Heart left ventricle (tissue), 13 donors: Measurements from ENCODE around the gene PISD.

ENCODE experiments used
- POLR2A ChIP-seq, 2 donors: fragments of 450-650 bp; IDR thresholded peaks; one replicate each; pipeline ENCODE4 v1.6.1; 2017; ENCODE audit warnings: antibody characterized with exemption in 2 of 2, mild to moderate bottlenecking in 2 of 2, moderate library complexity in 2 of 2
- TF ChIP-seq, protein P1 (sequence below), 12 donors: fragments of 200-600 bp; sonication (generic) in 4 of 12; IDR thresholded peaks; one replicate each; pipeline versions ENCODE4 v1.5.0 to v1.8.0; 2018 to 2022; ENCODE audit warnings: antibody characterized with exemption in 12 of 12, mild to moderate bottlenecking in 5 of 12
- donor health status: ischemic (EF 13 %, LVEDD 7.1; RV severe dilation, severe dysfunction).
- donor health status: DM: no; HTN: yes; CAD: no.
- donor health status: DM: no; HTN: no; CAD: no.
- donor health status: ischemic (EF 25% LVEDD 6.9; RV normal size, moderate dysfunction).
- donor health status: ischemic (EF 25% LVEDD 5.7; RV mildly dilated, moderate dysfunction).
- donor health status: ischemic (EF 35%, LVEDD 5.7; RV mildly dilated, moderate dysfunction).
- donor health status: nonischemic (EF 11% LVEDD 7.7; RV severe dilation, severe dysfunction).
- donor health status: DM: yes; HTN: yes; CAD: no.
- donor health status: PGD.
- donor health status: ischemic (EF 29% LVEDD 5.4; RV normal size, mild dysfunction).
- donor health status: nonischemic (EF 23%, LVEDD 6.1; RV moderate dilation, normal function).

DNA sequence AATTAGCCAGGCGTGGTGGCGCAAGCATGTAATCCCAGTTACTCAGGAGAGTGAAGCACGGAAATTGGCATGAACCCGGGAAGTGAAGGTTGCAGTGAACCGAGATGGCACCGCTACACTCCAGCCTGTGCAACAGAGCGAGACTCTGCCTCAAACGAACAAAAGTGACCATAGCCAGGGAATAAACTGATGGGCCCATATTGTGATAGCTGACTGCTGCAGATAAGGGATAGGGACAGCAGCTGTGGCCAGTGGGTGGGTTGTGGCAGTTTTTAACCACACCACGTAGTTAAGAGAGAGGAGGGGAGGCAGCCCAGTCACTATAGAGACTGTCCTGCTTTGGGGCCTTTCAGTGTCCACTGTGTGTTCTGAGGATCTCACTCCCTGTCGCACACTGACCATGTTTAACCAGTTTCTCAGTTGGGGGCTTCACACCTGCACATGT, 58.9 kb downstream of the PISD start:
- TF ChIP-seq, protein P1, sequence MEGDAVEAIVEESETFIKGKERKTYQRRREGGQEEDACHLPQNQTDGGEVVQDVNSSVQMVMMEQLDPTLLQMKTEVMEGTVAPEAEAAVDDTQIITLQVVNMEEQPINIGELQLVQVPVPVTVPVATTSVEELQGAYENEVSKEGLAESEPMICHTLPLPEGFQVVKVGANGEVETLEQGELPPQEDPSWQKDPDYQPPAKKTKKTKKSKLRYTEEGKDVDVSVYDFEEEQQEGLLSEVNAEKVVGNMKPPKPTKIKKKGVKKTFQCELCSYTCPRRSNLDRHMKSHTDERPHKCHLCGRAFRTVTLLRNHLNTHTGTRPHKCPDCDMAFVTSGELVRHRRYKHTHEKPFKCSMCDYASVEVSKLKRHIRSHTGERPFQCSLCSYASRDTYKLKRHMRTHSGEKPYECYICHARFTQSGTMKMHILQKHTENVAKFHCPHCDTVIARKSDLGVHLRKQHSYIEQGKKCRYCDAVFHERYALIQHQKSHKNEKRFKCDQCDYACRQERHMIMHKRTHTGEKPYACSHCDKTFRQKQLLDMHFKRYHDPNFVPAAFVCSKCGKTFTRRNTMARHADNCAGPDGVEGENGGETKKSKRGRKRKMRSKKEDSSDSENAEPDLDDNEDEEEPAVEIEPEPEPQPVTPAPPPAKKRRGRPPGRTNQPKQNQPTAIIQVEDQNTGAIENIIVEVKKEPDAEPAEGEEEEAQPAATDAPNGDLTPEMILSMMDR (IDR thresholded peaks at IDR 0.05), result no peak
- no peak for TF ChIP-seq POLR2A (IDR thresholded peaks at IDR 0.05)
